Melanocyte of skin (primary cell): ENCODE data around the gene CMKLR1. TPM values are rescaled to one million over a fixed set of nuclear protein-coding genes. Genes with fewer than 3 reads are reported as not detected.

Experiments
- total RNA-seq, 2 donors: library from RNA; depleted of rRNA; stranded (reverse); fragments of >200 nt; gene quantifications; 2 replicates each; pipeline ENCODE4 v1.2.3, GENCODE V29; 2012

CMKLR1 gene
- under 1 TPM in 1 of 2 donors, not detected in 1; under 0.01 TPM for total RNA-seq

GRCh38 chr12:108338915-108339657 lies at the start of gene CMKLR1:
Gene CMKLR1 (minus strand): TSS chr12:108339311. CDS start chr12:108293591, 45,720 bp downstream.

Other genes with a start within 250 kb of the CMKLR1 start
- not detected for gene WSCD2, start 210.0 kb downstream of the CMKLR1 start, total RNA-seq
- gene FICD, start 176.0 kb upstream of the CMKLR1 start, total RNA-seq = 1 to 10 TPM; 5.7 to 5.9 TPM
- gene SART3, start 221.9 kb upstream of the CMKLR1 start, total RNA-seq = 10 to 100 TPM; 35.4 to 54.6 TPM
- gene ISCU, start 223.3 kb upstream of the CMKLR1 start, total RNA-seq = 10 to 100 TPM; 72.9 to 73.6 TPM